GM19043 (cell line): ENCODE results near the gene WDR76.

Experiments
- ATAC-seq: cut with Tn5 transposase; IDR thresholded peaks from one replicate; pipeline ENCODE4 v1.9.1; 2021; ENCODE audit warnings: low read depth; ENCODE audit not compliant: unreplicated experiment

The WDR76 gene

GRCh38 chr15:43873651-43874050 lies 46.8 kb downstream of the WDR76 start:
- no peak for ATAC-seq

- no peak for ATAC-seq
Measured at GRCh38 chr15:43876872-43877271, 50.1 kb downstream of the WDR76 start.

DNA sequence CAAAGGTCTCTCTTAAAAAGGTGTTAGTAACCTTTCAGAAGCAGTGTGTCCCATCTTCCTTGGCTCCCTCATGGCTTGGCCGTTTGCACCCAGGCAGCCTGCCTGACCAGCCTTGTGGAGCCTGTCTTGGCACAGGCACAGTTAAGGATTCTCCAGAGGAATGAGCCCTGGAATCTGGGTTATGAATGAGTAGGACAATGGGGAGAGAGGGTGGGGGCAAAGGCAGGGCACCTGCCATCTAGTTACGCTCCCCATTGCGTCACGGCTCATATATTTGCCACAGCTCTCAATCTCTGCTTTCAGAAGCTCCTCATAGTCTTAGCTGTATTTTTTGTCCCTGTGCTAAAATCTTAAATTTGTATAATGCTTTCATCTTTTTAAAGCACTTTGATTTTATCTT lies 50.6 kb downstream of the WDR76 start:
- no peak for ATAC-seq

DNA sequence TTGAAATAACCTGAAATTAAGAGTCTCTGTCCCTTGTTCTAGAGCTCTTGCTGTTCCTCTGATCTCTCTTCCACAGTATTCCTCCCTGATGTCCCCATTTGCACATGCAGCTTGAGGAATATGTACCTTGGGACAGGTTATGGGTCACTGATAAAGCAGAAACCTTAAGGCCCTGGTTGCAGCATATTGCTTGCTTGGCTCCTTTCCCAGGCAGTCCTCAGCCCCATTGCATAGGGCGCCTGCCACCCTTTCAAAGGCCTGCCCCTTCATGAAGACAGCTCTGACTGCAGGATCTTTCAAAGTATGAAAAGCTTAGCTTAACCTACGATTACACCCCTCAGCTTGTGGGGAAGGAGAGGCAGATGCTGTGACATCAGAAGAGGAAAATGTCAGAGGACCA lies 51.6 kb downstream of the WDR76 start:
- ATAC-seq, result no peak

- no peak for ATAC-seq
Measured at GRCh38 chr15:43879386-43880355, 52.9 kb downstream of the WDR76 start.

- ATAC-seq, result no peak
Measured at GRCh38 chr15:43880406-43881194, 53.8 kb downstream of the WDR76 start.

DNA sequence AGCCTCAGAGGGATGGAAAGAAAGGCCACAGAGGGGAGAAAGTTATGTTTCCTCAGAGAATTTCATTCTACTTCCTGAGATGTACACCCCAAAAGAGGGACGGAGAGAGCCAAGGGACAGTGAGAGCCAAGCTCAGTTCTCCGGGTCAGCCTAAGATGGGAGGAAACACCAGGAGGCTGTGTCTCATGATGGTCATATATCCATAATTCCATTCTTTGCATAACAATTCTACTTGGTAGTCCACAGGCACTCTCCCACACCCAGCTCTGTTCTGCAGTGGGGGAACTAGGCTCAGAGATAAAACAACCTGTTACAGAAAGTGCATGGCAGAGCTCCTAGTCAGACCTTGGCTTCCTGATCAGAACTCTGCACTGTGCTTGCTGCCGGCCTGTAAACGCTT lies 54.4 kb downstream of the WDR76 start:
- no peak for ATAC-seq

- no peak for ATAC-seq
Measured at GRCh38 chr15:43881944-43882343, 55.1 kb downstream of the WDR76 start.

DNA sequence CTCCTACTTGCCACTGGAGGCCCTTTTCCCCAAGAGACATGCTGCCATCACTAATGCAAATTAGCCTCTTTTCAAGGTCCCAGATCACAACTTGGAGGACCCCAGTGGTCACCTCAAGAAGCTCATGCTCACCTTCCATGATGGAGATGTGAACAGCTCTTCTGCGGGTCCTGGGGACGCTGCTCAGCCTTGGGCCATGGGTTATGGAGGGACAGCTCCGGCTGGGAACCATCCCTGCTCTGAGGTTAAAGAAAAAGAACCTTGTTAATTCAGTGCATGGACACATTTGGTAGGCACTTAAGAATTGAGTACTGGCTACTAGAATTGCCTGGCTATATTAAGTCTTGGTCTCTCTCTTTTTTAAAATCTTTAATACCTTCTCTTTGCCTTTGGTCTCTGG lies 56.8 kb downstream of the WDR76 start:
- no peak for ATAC-seq

- ATAC-seq, result no peak
Measured at GRCh38 chr15:43886558-43886957, 59.8 kb downstream of the WDR76 start.

DNA sequence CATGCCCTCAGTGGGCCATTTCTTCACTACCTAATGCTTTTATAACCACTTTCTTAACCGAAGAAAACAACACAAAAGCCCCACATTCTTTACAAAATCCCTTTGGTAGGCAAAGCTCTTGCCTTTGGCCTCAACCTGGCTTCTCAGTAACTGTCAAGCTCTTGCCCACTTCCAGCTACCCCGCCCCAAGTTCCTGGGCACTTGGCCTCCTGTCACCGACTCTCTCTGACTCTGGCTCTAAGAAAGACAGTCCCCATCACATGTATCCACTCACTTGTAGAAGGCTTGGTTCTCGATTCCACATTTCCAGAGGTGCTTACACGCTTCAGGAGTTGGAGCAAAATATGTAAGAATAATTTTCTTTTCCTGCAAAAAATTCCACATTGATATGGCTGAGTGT lies 61.1 kb downstream of the WDR76 start:
- ATAC-seq, result no peak

- ATAC-seq, result no peak
Measured at GRCh38 chr15:43889042-43889441, 62.2 kb downstream of the WDR76 start.

DNA sequence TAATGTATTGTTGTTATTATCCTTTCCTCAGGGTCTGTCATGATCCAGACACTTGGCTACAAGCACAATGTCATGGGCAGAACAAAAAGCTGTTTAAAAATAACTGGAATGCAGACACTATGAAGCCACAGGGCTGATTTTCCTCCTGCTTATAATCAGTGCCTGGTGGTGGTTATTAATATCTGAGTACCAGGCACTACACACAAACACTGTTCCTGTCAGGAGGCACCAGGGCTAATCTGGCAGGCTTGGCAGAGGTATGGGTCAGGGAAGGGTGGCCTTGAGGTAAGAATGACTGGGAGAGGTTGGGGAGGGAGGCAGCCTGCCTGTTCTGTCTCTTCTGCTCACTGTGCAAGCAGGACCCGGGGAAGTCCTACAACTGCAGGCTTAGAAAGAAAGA lies 67.2 kb downstream of the WDR76 start:
- ATAC-seq, result no peak

GRCh38 chr15:43895586-43895985 lies 68.8 kb downstream of the WDR76 start:
- ATAC-seq, result no peak

DNA sequence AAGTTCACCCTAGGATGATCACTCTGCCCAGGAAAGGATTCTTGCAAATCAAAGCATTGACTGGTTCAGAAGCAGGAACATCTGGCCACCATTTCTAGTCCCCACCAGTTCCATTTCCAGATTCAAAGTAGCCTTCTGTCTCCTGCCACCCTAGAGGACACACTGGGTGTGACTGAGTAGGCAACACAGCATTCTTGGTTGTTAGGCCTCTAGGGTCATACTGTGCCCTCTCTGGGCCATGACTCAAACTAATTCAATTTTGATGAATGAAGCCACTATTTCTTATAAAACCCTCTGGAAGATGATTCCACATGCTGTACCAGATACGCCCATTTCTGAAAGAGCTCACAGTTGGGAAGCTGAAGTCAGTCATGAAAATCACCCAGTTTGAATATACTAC lies 69.7 kb downstream of the WDR76 start:
- ATAC-seq, result no peak

DNA sequence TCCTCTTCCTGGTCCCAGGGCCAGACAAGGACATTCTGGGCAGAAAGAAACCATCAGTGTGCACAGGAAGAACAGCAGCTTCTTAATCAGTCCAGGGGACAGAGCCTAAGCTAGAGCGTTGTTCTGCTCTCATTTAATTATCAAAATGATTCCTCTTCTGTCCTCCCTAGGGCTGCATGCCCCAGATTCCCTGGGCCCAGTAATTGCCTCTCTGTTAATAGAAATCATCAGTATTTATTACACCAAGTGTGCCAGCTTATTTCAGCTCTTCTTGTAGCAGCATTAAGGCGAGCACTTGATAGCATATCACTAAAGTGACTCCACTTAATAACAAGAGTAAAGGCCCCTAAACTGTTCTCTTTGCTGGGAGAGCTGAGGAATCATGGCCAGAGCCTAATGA lies 72.1 kb downstream of the WDR76 start:
- ATAC-seq, result no peak

GRCh38 chr15:43899928-43900327 lies 73.1 kb downstream of the WDR76 start:
- ATAC-seq, result no peak

DNA sequence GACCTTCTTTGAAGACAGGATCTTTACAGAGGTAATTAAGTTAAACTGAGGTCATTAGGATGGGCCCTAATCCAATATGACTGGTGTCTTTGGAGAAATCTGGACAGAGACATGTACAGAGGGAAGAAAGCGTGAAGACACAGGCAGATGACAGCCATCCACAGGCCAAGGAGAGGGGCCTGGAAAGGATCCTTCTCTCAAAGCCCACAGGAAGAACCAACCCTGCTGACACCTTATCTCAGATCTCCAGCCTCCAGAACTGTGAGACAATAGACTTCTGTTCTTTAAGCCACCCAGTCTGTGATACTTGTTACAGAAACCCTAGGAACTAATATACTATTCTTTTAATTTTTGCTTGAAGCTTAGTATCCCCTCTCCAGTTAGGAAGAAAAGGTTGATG lies 74.2 kb downstream of the WDR76 start:
- ATAC-seq, result no peak

DNA sequence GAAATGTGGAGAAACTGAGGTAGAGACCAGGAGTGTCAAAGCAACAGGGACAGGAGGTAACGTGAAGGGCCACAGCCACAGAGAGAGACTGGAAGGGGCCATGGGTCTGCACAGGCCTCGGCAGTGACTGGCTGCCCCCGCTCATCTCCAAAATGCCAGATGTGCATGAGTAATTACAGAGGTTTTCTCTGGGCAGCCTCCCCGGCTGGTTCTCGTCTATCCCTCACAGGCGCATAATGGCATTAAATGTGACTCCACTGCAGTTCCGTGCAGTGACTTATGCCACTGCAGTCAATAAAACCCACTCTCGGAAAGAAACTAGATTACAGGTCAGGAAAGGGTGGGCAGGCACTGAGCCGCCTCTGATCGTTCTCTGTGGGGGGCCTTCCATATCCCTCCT lies 74.7 kb downstream of the WDR76 start:
- ATAC-seq, result no peak

DNA sequence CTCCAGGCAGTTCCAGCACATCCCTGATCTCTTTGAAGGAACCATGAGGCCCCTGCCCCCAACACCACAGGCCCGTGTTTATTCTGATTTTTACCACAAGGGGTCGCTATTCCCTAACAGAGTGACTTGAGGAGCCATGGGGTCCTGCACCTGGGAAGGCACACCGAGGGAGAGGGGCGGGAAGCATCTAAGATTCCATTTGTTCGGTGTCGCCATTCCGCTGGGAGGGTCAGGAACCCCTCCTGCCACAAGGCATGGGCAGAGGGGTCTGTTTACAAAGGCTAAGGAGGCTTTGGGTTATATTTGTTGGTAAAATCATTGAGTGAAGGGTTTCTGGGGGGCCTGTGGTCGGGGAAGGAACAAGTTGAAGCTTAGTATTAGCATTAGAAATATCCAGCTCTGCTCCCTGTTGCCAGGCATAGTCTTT lies 77.1 kb downstream of the WDR76 start:
- no peak for ATAC-seq

- no peak for ATAC-seq
Measured at GRCh38 chr15:43905755-43906154, 79.0 kb downstream of the WDR76 start.
